RWPE2 (cell line): Measurements from ENCODE around the gene SMPX.

ENCODE experiments used
- ATAC-seq: fragments of 200-7000 bp; cut with Tn5 transposase; 3 replicates; pipeline ENCODE4 v1.9.1; 2021; ENCODE audit warnings: low read depth
- DNase-seq: peaks from one replicate; pipeline ENCODE4 v3.0.0-alpha.2; 2020; ENCODE audit warnings: low spot score
- H3K27ac ChIP-seq: fragments of 450-650 bp; 2 replicates; pipeline ENCODE4 v1.5.1; 2017; ENCODE audit warnings: mild to moderate bottlenecking; ENCODE audit not compliant: poor library complexity, severe bottlenecking
- H3K27me3 ChIP-seq: fragments of 250-450 bp; sonication (Bioruptor Pico); 2 replicates; pipeline ENCODE4 v1.5.1; 2021; ENCODE audit warnings: mild to moderate bottlenecking, moderate library complexity; ENCODE audit not compliant: insufficient read depth, poor library complexity, severe bottlenecking
- H3K36me3 ChIP-seq: fragments of 250-450 bp; sonication (Bioruptor Pico); 2 replicates; pipeline ENCODE4 v1.5.1; 2020; ENCODE audit warnings: low read depth, mild to moderate bottlenecking, moderate library complexity
- H3K4me1 ChIP-seq: fragments of 250-450 bp; sonication (Bioruptor Pico); 2 replicates; pipeline ENCODE4 v1.5.1; 2021; ENCODE audit warnings: mild to moderate bottlenecking, moderate library complexity; ENCODE audit not compliant: insufficient read depth, poor library complexity, severe bottlenecking
- H3K4me3 ChIP-seq: fragments of 250-450 bp; sonication (Bioruptor Pico); 2 replicates; pipeline ENCODE4 v1.5.1; 2021; ENCODE audit warnings: mild to moderate bottlenecking, moderate library complexity; ENCODE audit not compliant: severe bottlenecking
- H3K9me3 ChIP-seq: fragments of 250-450 bp; sonication (Bioruptor Pico); 2 replicates; pipeline ENCODE4 v1.5.1; 2021; ENCODE audit warnings: mild to moderate bottlenecking, moderate library complexity; ENCODE audit not compliant: severe bottlenecking
- TF ChIP-seq, protein P1 (sequence below): fragments of 450-650 bp; IDR thresholded peaks from one replicate; pipeline ENCODE4 v1.5.1; 2017; ENCODE audit warnings: mild to moderate bottlenecking, moderate library complexity; ENCODE audit not compliant: poor library complexity, severe bottlenecking

Gene SMPX

DNA sequence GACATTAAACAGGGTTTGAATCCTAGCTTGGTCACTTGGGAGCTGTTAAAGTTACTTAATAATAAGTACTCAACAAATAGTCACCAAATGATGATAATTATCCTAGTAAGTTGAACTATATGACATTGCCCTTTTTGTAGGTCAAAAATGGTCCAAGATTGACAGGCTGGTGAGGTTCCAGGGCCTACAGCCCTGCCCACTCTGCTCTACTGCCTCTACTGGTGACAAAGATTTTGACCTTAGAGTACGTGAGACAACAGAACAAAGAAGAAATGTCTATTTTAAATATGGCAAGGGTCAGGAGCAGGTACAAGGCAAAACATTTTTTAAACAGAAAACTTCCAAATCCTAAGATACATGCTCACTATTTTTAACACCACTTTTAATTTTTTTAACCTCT, 572 bp upstream of the SMPX start:
- Histone ChIP-seq H3K9me3 (no peaks in the 10 kb centered on the region), H3K4me3 (no peak overlapping the region), H3K4me1 (no peaks in the 10 kb centered on the region), H3K27ac (no peak overlapping the region), H3K36me3 (no peaks in the 10 kb centered on the region), H3K27me3 (no peaks in the 10 kb centered on the region)
- ATAC-seq = no peak
- TF ChIP-seq, protein P1, sequence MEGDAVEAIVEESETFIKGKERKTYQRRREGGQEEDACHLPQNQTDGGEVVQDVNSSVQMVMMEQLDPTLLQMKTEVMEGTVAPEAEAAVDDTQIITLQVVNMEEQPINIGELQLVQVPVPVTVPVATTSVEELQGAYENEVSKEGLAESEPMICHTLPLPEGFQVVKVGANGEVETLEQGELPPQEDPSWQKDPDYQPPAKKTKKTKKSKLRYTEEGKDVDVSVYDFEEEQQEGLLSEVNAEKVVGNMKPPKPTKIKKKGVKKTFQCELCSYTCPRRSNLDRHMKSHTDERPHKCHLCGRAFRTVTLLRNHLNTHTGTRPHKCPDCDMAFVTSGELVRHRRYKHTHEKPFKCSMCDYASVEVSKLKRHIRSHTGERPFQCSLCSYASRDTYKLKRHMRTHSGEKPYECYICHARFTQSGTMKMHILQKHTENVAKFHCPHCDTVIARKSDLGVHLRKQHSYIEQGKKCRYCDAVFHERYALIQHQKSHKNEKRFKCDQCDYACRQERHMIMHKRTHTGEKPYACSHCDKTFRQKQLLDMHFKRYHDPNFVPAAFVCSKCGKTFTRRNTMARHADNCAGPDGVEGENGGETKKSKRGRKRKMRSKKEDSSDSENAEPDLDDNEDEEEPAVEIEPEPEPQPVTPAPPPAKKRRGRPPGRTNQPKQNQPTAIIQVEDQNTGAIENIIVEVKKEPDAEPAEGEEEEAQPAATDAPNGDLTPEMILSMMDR = no peak
- DNase-seq = no peak

DNA sequence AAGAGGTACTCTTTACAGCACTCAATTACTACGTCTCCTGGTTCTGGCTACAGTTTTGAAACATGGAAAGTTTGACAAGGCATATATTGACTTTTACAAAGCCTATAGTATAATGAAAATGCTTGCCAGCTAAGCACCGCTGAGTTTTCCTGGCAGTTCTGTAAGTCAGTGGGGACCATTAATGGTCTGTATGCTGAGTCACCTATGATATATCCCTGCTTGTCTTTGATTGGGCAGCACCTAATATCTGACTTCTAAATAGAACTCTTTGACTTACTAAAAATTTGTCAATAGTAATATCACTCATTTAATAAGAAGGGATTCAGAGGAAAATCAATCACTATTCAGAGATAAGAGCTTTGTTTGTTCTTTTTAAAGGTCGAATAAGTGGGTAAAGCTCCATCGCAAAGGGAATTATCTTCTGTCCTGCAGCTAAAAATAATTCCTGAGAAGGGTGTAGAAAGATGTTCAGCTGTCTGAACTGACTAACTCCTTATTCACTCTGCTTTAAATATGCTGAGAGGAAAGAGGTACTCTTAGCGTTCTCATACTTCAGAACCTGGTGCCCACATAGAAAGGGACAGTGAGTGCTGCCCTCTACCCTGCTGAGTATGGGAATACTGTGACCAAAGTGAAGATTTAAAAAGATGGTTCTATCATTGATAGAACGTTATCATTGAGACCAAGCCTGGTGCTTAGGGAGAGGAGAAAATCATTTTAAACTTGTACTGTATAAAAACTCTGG, 959 bp downstream of the SMPX start:
- TF ChIP-seq, protein P1 = no peak
- no peaks in the 10 kb centered on the region for H3K9me3 ChIP-seq

DNA sequence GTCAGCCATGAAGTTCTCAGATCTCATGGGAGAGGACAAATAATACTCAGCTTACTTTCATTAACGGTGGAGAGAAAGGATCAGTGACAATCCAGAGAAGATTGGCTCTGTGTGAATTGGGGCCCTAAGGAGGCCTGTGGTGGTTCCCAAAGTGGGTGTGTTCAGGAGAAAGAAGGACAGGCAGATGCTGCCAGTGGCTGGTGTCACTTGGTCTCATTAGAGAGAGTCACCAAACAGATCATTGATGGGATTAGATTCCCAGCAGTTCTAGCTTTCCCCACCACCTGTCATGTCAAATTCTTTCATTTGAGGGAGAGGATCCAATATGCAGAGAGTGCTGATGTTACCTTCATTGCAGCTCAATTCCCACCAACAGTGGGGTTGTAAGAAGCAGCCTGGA, 8.0 kb downstream of the SMPX start:
- Histone ChIP-seq H3K27me3 (no peaks in the 10 kb centered on the region), H3K4me1 (no peaks in the 10 kb centered on the region), H3K9me3 (no peaks in the 10 kb centered on the region), H3K4me3 (no peak overlapping the region), H3K27ac (no peak overlapping the region), H3K36me3 (no peaks in the 10 kb centered on the region)
- TF ChIP-seq, protein P1 = no peak
- DNase-seq (no peak), ATAC-seq (no peak)

More for the DNA sequence above, 959 bp downstream of the SMPX start:
- H3K27ac ChIP-seq = no peak overlapping the region
- ATAC-seq (no peak), DNase-seq (no peak)
- H3K4me1 ChIP-seq = no peaks in the 10 kb centered on the region
- H3K4me3 ChIP-seq = no peak overlapping the region
- no peaks in the 10 kb centered on the region for H3K27me3 ChIP-seq
- H3K36me3 ChIP-seq = no peaks in the 10 kb centered on the region

DNA sequence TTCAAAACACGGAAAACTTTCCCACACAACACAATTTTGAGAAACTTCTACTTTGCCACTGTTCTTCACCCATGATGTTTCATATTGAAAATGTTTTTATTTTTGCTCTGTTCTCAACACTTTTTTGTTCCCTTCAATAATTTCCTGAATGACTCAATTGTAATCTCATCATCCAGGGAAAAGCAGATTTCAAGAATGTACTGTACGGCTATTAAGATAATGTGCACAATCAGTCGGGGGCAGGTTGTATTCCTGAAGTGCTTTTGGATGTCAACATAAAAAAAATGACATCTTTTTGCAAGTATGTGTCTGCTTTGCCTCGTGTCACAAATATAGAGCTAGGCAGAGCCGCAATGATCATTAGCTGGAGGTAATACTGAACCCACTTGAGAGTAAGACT, 9.7 kb downstream of the SMPX start:
- Histone ChIP-seq H3K4me3 (no peak overlapping the region), H3K9me3 (no peaks in the 10 kb centered on the region), H3K27ac (no peak overlapping the region), H3K4me1 (no peaks in the 10 kb centered on the region), H3K27me3 (no peaks in the 10 kb centered on the region), H3K36me3 (no peaks in the 10 kb centered on the region)
- ATAC-seq = no peak
- TF ChIP-seq, protein P1 = no peak
- DNase-seq = no peak

DNA sequence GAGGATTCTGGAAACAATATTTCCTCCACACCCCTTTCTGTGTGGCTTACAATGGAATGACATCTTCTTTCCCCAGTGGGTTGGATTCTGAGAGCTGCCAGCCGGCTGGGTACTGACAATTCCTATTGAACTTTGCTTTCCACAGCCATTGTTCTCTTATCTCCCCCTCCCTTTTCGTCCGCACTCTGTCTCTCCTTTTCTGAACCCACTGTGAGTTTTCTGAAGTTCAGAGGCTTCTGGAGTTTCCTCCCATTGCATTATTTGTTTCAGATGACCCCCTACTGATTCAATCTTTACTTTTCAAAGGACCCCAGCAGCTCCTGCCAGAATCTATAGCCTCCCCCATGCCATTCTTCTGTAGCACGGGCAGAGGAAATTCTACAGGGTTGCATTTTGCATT, 10.4 kb downstream of the SMPX start:
- Histone ChIP-seq H3K27ac (no peak overlapping the region), H3K4me3 (no peak overlapping the region), H3K9me3 (no peaks in the 10 kb centered on the region), H3K4me1 (no peaks in the 10 kb centered on the region), H3K27me3 (no peaks in the 10 kb centered on the region), H3K36me3 (no peaks in the 10 kb centered on the region)
- DNase-seq (no peak), ATAC-seq (no peak)
- TF ChIP-seq, protein P1 = no peak
